H9 (cell line): Measurements from ENCODE around the gene B3GNT9. TPM values are rescaled to one million over a fixed set of nuclear protein-coding genes. Genes with fewer than 3 reads are reported as not detected.

Experiments used
- DNase-seq: peaks from one replicate; pipeline ENCODE4 v3.0.0-alpha.2; 2017
- H2AFZ ChIP-seq: one replicate; pipeline ENCODE4 v1.6.1; 2013; ENCODE audit warnings: mild to moderate bottlenecking, low read length, control low read depth, moderate library complexity
- H2AK5ac ChIP-seq: 2 replicates; pipeline ENCODE4 v1.6.1; 2013; ENCODE audit warnings: low read length, control low read depth, mixed read lengths; ENCODE audit not compliant: insufficient read length
- H2BK120ac ChIP-seq: one replicate; pipeline ENCODE4 v1.6.1; 2013; ENCODE audit warnings: low read depth, mild to moderate bottlenecking, low read length, control low read depth, inconsistent platforms; ENCODE audit not compliant: poor library complexity, severe bottlenecking
- H2BK12ac ChIP-seq: 2 replicates; pipeline ENCODE4 v1.6.1; 2013; ENCODE audit warnings: low read length, control low read depth, mixed read lengths, low read depth; ENCODE audit not compliant: insufficient read length
- H2BK15ac ChIP-seq: 2 replicates; pipeline ENCODE4 v1.6.1; 2013; ENCODE audit warnings: low read depth, low read length, control low read depth
- H2BK20ac ChIP-seq: one replicate; pipeline ENCODE4 v1.6.1; 2013; ENCODE audit warnings: low read depth, mild to moderate bottlenecking, low read length, control low read depth, inconsistent platforms; ENCODE audit not compliant: poor library complexity, severe bottlenecking
- H2BK5ac ChIP-seq: 2 replicates; pipeline ENCODE4 v1.6.1; 2013; ENCODE audit warnings: low read length, control low read depth, mixed read lengths; ENCODE audit not compliant: insufficient read length
- H3K14ac ChIP-seq: 2 replicates; pipeline ENCODE4 v1.6.1; 2013; ENCODE audit warnings: low read length, control low read depth; ENCODE audit not compliant: insufficient read depth
- H3K18ac ChIP-seq: 2 replicates; pipeline ENCODE4 v1.6.1; 2013; ENCODE audit warnings: low read depth, mild to moderate bottlenecking, mixed read lengths, low read length, control low read depth; ENCODE audit not compliant: insufficient read length
- H3K23ac ChIP-seq: 2 replicates; pipeline ENCODE4 v1.6.1; 2013; ENCODE audit warnings: low read length, control low read depth, mixed read lengths, low read depth; ENCODE audit not compliant: insufficient read length
- H3K23me2 ChIP-seq: 2 replicates; pipeline ENCODE4 v1.6.1; 2013; ENCODE audit warnings: low read depth, mild to moderate bottlenecking, mixed read lengths, low read length, control low read depth; ENCODE audit not compliant: insufficient read length, poor library complexity, severe bottlenecking
- H3K27ac ChIP-seq: 2 replicates; pipeline ENCODE4 v1.5.1; 2013; ENCODE audit warnings: low read length, control low read depth, mixed read lengths, low read depth; ENCODE audit not compliant: insufficient read length
- H3K27me3 ChIP-seq: 2 replicates; pipeline ENCODE4 v1.6.1; 2013; ENCODE audit warnings: low read length, control low read depth, inconsistent platforms; ENCODE audit not compliant: insufficient read depth
- H3K4ac ChIP-seq: 2 replicates; pipeline ENCODE4 v1.6.1; 2013; ENCODE audit warnings: low read depth, mild to moderate bottlenecking, control low read depth, inconsistent platforms, low read length, moderate library complexity
- H3K4me1 ChIP-seq: 2 replicates; pipeline ENCODE4 v1.6.1; 2013; ENCODE audit warnings: low read length, control low read depth, inconsistent platforms; ENCODE audit not compliant: insufficient read depth
- H3K4me2 ChIP-seq: 2 replicates; pipeline ENCODE4 v1.6.1; 2013; ENCODE audit warnings: low read length, control low read depth, mixed read lengths; ENCODE audit not compliant: insufficient read length, insufficient read depth
- H3K56ac ChIP-seq: 2 replicates; pipeline ENCODE4 v1.6.1; 2013; ENCODE audit warnings: low read depth, mild to moderate bottlenecking, mixed read lengths, low read length, control low read depth; ENCODE audit not compliant: insufficient read length
- H3K79me1 ChIP-seq: 2 replicates; pipeline ENCODE4 v1.6.1; 2013; ENCODE audit warnings: low read depth, mild to moderate bottlenecking, moderate library complexity, low read length, control low read depth, inconsistent platforms; ENCODE audit not compliant: insufficient read depth, poor library complexity, severe bottlenecking
- H3K79me2 ChIP-seq: 2 replicates; pipeline ENCODE4 v1.6.1; 2013; ENCODE audit warnings: low read length, control low read depth, inconsistent platforms; ENCODE audit not compliant: insufficient read depth
- H3K9ac ChIP-seq: 2 replicates; pipeline ENCODE4 v1.6.1; 2013; ENCODE audit warnings: low read length, control low read depth, mixed read lengths; ENCODE audit not compliant: insufficient read length; ENCODE audit errors: extremely low read depth
- H3K9me3 ChIP-seq: one replicate; pipeline ENCODE4 v1.6.1; 2013; ENCODE audit warnings: low read depth, low read length, inconsistent platforms; ENCODE audit not compliant: control insufficient read depth
- H3T11ph ChIP-seq: one replicate; pipeline ENCODE4 v1.6.1; 2013; ENCODE audit warnings: mild to moderate bottlenecking, low read length, control low read depth, inconsistent platforms
- H4K20me1 ChIP-seq: one replicate; pipeline ENCODE4 v1.6.1; 2013; ENCODE audit not compliant: control insufficient read depth, insufficient read length, insufficient read depth
- H4K5ac ChIP-seq: 2 replicates; pipeline ENCODE4 v1.6.1; 2013; ENCODE audit warnings: low read depth, mild to moderate bottlenecking, mixed read lengths, low read length, control low read depth; ENCODE audit not compliant: insufficient read length
- H4K8ac ChIP-seq: replicated peaks from 2 replicates; pipeline ENCODE4 v1.6.1; 2013; ENCODE audit warnings: low read length, control low read depth, mixed read lengths, low read depth; ENCODE audit not compliant: insufficient read length
- H4K91ac ChIP-seq: 2 replicates; pipeline ENCODE4 v1.6.1; 2013; ENCODE audit warnings: low read depth, mild to moderate bottlenecking, moderate library complexity, mixed read lengths, low read length, control low read depth; ENCODE audit not compliant: insufficient read length
- H3K27ac Mint-ChIP-seq, 3 experiments: 2 replicates in 2 of 3; 3 replicates in 1 of 3; pipeline ENCODE4 v1.8.0; 2020 to 2021; ENCODE audit warnings: mixed read lengths in 3 of 3, mild to moderate bottlenecking in 1 of 3, moderate library complexity in 1 of 3
- H3K27me3 Mint-ChIP-seq: 2 replicates; pipeline ENCODE4 v1.8.0; 2021; ENCODE audit warnings: low read depth, mild to moderate bottlenecking, moderate library complexity, mixed read lengths
- H3K36me3 Mint-ChIP-seq, 3 experiments: 2 replicates in 2 of 3; 3 replicates in 1 of 3; pipeline ENCODE4 v1.8.0; 2020 to 2021; ENCODE audit warnings: low read depth in 3 of 3, mixed read lengths in 3 of 3; ENCODE audit not compliant: insufficient read depth in 1 of 3
- H3K4me1 Mint-ChIP-seq, 2 experiments: 2 replicates each; pipeline ENCODE4 v1.8.0; 2020; ENCODE audit warnings: mixed read lengths in 2 of 2
- H3K4me3 Mint-ChIP-seq, 2 experiments: 2 replicates in 1 of 2; 3 replicates in 1 of 2; pipeline ENCODE4 v1.8.0; 2020 to 2021; ENCODE audit warnings: mild to moderate bottlenecking in 2 of 2, mixed read lengths in 2 of 2, moderate library complexity in 1 of 2
- H3K9me3 Mint-ChIP-seq, 2 experiments: 2 replicates in 1 of 2; 3 replicates in 1 of 2; pipeline ENCODE4 v1.8.0; 2020; ENCODE audit warnings: mild to moderate bottlenecking in 2 of 2, mixed read lengths in 2 of 2, moderate library complexity in 1 of 2
- WGBS: extraction: QIAGEN DNeasy Blood & Tissue Kit; methylation state at CpG from one replicate; pipeline ENCODE4 v1.1.7; 2013; ENCODE audit warnings: missing lambda C conversion rate, low lambda C conversion rate, mixed read lengths; ENCODE audit not compliant: insufficient read length; ENCODE audit errors: extremely low coverage; 5-methylcytosine and 5-hydroxymethylcytosine counted together
- total RNA-seq: library from RNA; stranded (reverse); gene quantifications from 2 replicates; pipeline ENCODE4 v1.2.1, GENCODE V29; 2021
- TF ChIP-seq, protein P1 (sequence below): fragments of 200-600 bp; sonication (generic); conservative IDR thresholded peaks from 3 replicates; pipeline ENCODE4 v1.8.0; 2021; ENCODE audit warnings: antibody characterized with exemption, mild to moderate bottlenecking

B3GNT9 gene
- total RNA-seq, 1 experiment from 2014 or later = 11.2 TPM

DNA sequence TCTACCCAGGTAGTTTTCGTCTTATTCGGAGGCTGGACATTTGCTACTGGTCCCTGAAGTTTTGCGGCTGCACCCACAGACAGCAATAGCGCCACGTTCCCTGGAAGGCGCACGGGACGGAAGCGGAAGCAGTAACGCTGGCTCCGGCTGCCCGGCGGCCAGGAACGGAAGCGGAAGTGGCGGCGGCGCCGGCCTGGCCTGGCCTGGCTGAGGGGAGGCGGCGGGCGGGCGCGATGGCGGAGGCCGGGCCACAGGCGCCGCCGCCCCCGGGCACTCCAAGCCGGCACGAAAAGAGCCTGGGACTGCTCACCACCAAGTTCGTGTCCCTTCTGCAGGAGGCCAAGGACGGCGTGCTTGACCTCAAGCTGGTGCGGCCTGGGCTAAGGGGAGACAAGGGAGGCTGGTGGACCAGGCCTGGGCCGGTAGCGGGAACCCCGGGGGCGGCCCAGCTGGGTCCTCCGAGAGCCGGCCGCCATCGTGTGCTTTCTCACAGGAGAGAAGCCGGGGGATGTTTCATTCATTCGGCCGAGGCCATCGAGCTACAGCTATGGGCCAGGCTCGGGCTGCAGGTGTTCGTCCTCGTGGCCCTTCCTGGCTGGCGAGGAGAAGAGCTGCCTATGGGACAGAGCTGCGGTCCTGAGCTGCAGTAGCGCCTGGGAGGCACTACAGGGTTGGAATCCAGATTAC lies 41.3 kb upstream of the B3GNT9 start, which contains the start of gene E2F4:
Gene E2F4 (plus strand): TSS at position 161 of the 687 bp plus-strand sequence. CDS start 73 bp downstream, at position 234.
- Histone ChIP-seq H3K9me3 (no peaks in the 10 kb centered on the region), H3T11ph (no peak within 1 kb of the TSS), H3K9ac (peak within 1 kb of the TSS; percentile 87), H4K5ac (no peak within 1 kb of the TSS), H2AFZ (no peak within 1 kb of the TSS), H3K4me1 (no peaks in the 10 kb centered on the region), H4K91ac (no peak within 1 kb of the TSS), H2AK5ac (no peak within 1 kb of the TSS), H3K4me2 (peak within 1 kb of the TSS; percentile 89), H2BK5ac (no peak within 1 kb of the TSS), H3K79me2 (peaks cover 13% of the 10 kb centered on the region; the same call in 1 of the 2 replicates), H3K23me2 (peaks cover 8% of the 10 kb centered on the region), H2BK12ac (no peak within 1 kb of the TSS), H3K14ac (no peak within 1 kb of the TSS; the same call in 1 of the 2 replicates), H2BK15ac (no peak within 1 kb of the TSS), H2BK120ac (no peak within 1 kb of the TSS), H3K4ac (no peak within 1 kb of the TSS), H2BK20ac (no peak within 1 kb of the TSS), H4K20me1 (no peaks in the 10 kb centered on the region), H3K56ac (no peak within 1 kb of the TSS), H3K27ac (no peak within 1 kb of the TSS), H3K23ac (no peak within 1 kb of the TSS), H4K8ac (no peak within 1 kb of the TSS), H3K27me3 (no peaks in the 10 kb centered on the region; the same call in 1 of the 2 replicates), H3K79me1 (peaks cover 13% of the 10 kb centered on the region), H3K18ac (no peak within 1 kb of the TSS)
- H3K36me3 Mint-ChIP-seq = peaks cover 36 to 45% (median 43%) of the 10 kb centered on the region in 3 experiments
- H3K27ac Mint-ChIP-seq = no peak within 1 kb of the TSS; a peak in 2 of 7 replicates
- H3K9me3 Mint-ChIP-seq = no peaks in the 10 kb centered on the region; a peak in 1 of 5 replicates
- H3K4me1 Mint-ChIP-seq = peaks cover 18 to 29% of the 10 kb centered on the region in 2 experiments
- TF ChIP-seq, protein P1, sequence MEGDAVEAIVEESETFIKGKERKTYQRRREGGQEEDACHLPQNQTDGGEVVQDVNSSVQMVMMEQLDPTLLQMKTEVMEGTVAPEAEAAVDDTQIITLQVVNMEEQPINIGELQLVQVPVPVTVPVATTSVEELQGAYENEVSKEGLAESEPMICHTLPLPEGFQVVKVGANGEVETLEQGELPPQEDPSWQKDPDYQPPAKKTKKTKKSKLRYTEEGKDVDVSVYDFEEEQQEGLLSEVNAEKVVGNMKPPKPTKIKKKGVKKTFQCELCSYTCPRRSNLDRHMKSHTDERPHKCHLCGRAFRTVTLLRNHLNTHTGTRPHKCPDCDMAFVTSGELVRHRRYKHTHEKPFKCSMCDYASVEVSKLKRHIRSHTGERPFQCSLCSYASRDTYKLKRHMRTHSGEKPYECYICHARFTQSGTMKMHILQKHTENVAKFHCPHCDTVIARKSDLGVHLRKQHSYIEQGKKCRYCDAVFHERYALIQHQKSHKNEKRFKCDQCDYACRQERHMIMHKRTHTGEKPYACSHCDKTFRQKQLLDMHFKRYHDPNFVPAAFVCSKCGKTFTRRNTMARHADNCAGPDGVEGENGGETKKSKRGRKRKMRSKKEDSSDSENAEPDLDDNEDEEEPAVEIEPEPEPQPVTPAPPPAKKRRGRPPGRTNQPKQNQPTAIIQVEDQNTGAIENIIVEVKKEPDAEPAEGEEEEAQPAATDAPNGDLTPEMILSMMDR = no peak
- peak; percentile 91 for DNase-seq
- H3K27me3 Mint-ChIP-seq = 0 out of 2 replicates have a peak, but pooled peaks cover 3% of the 10 kb centered on the region
- WGBS = no CpG with 5 or more reads among the region's 54 CpGs
- H3K4me3 Mint-ChIP-seq = peak within 1 kb of the TSS; percentile 86 to 93
